ENCODE measurements around the gene NPHS1.

GRCh38 chr19:35885225-35885738, 33.0 kb upstream of the NPHS1 start:
- no peak for TF ChIP-seq CTCF (IDR thresholded peaks at IDR 0.05)
- no peak for TF ChIP-seq POLR2AphosphoS5 (IDR thresholded peaks at IDR 0.05)
- no peak for TF ChIP-seq POLR2A (IDR thresholded peaks at IDR 0.05)
